NOMO-1 treated with dmso at 0.1 percent for 144 hours (cell line): ENCODE data around the gene PIEZO2.

Source experiments
- DNase-seq: peaks from one replicate; lab custom pipeline; 2025; ENCODE audit not compliant: unreplicated experiment; lab: John Stamatoyannopoulos, UW

PIEZO2 gene

DNA sequence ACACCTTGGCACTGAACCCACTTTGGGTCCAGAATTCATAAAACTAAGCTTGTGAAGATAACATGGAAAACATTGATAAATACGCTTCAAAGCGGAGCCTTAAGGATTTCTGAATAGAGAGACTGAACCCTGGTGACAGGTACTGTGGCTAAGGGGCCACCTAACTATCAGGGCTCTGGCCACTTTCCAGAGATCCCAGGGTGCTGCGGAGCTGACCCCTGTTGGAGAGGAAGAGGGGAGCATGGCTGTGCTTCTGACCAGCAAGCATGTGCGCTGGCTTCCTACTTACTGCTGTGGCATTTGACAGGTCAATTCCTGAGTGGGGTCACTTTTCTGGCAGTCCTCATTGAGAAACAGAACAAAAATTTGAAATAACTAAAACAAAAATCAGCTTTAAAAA lies 395.2 kb downstream of the PIEZO2 start:
- no peak for DNase-seq

DNA sequence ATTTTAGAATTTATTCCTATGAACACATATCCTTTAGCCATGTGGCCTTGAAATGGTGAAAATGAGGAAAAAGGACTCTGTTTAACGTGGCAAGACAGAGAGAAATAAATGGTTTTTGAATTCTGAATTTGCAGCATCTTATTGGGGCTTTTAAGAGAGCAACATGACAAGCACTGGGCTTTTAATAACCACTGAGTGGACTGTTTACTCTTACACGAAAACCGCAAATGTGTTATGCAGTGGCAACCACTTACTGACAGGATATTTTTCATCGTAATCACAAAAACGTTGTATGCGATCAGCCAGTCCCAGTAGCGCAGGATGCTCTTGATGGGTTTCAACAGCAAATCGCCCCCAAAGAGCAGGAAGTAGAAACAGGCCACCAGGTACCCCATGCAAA lies 397.0 kb downstream of the PIEZO2 start:
- no peak for DNase-seq

DNA sequence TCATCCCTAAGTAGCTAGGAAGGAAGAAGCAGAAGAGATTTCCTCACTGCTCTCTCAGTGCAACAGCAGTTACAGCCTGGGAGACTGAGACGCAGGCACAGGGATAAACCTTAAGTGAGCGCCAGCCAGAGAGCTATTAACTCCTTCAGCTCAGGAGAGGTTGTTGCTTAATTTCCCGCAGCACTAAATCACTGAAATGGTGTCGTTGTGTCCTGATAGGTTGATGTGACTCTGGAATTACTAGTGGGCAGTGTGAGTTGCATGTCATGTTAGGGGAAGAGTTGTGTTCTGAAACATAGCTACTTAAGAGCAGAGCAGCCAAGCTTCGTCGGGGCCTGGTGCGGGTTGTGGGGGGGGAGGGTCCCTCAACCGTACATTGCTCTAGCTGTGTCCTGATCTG lies 397.7 kb downstream of the PIEZO2 start:
- DNase-seq = no peak

DNA sequence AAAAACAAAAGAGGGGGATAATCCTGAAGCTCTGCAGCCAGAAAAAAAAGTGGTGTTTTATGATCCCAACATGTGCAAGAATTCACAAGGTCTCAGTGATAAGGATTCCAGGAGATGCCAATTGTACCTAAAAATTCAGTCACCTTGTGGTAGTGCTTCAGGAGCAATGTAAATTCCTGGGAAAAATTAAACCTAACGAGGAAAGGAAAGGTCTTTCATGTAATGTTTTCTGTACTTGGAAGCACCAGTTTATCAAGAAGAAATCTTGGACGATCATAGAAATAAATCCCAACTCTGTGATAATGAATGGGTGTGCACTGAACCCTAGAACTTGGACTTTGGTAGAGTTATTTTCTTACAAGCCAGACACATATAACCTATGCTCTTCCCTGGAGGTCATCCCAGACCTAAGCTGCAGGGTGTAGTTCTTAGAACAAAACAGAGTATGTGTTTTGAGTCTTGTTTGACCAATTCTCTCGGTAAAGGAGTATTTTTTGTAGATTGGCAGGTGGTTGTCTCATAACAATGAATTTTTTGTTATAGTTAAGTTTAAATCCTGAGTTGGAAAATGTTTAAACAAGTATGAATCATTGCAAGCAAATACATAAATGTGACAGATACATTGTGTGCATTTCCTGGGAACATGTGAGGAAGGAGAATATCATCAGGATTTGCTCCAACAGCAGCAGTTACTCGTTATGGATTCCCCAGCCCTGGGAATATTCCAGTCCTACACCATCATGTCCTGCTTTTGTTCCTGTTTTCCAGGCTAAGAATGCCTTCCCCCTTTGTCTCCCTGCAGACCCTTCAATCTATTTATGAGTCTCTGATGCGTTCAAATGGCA lies 399.0 kb downstream of the PIEZO2 start:
- no peak for DNase-seq

GRCh38 chr18:10748641-10749040 lies 400.7 kb downstream of the PIEZO2 start:
- DNase-seq = no peak

- no peak for DNase-seq
Measured at GRCh38 chr18:10745971-10746370, 403.4 kb downstream of the PIEZO2 start.

GRCh38 chr18:10745219-10745618 lies 404.1 kb downstream of the PIEZO2 start:
- DNase-seq = no peak

DNA sequence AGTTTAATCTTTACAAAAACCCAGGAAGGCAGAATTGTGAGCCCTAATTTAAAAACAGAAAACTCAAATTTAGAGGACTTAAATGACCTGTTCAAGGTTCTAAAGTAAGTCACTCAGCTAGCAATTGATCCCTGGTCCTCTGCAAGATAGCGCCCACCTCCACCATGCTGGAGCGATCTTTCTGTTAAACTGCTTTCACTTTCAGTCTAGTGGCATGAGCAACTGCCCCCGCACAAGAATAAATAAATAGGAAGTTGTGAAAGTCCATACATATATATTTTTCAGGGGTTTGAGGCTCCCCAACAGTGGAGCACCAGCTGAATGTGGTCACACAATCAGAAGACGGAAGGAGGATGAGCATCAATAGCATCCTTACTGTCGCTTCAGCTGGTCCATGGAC lies 405.6 kb downstream of the PIEZO2 start:
- DNase-seq = peak; percentile 2

GRCh38 chr18:10739152-10739551 lies 410.2 kb downstream of the PIEZO2 start:
- no peak for DNase-seq

DNA sequence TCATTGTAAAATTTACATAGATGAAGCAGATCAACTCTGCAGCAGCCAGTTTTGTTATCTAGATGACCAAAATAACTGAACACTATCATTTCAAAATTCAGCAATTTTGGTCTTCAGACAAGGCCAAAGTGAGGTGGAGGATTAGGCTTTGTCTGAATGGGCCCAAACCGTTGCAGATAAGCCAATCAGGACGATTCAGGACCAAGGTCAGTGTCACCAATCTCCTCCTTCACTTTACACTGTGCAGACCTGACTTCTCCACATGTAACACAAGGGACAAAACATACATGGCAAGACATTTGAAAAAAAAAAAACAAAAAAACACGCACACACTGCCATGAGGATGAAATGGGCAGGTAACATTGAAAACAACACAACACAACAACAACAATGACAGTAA lies 412.4 kb downstream of the PIEZO2 start:
- no peak for DNase-seq

GRCh38 chr18:10732990-10733389 lies 416.4 kb downstream of the PIEZO2 start:
- DNase-seq = no peak

DNA sequence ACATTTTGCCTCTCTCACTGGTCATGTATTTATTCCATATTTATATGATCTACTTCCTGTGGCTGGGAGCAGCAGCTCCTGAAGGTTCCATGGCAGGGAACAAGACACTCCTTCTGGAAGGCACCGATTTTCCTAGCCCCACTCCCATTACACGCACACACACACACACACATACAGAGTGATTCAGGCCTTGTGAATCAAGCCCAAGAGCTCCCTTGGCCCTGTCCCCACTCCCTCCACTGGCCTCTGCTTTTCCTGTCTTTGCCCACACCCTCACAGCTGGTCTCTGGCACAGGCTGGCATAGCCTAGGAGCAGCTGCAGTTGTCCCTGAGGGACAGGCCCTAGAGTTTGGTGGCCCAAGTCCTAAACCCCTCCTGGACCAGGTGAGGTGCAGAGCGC lies 421.9 kb downstream of the PIEZO2 start:
- DNase-seq = no peak

DNA sequence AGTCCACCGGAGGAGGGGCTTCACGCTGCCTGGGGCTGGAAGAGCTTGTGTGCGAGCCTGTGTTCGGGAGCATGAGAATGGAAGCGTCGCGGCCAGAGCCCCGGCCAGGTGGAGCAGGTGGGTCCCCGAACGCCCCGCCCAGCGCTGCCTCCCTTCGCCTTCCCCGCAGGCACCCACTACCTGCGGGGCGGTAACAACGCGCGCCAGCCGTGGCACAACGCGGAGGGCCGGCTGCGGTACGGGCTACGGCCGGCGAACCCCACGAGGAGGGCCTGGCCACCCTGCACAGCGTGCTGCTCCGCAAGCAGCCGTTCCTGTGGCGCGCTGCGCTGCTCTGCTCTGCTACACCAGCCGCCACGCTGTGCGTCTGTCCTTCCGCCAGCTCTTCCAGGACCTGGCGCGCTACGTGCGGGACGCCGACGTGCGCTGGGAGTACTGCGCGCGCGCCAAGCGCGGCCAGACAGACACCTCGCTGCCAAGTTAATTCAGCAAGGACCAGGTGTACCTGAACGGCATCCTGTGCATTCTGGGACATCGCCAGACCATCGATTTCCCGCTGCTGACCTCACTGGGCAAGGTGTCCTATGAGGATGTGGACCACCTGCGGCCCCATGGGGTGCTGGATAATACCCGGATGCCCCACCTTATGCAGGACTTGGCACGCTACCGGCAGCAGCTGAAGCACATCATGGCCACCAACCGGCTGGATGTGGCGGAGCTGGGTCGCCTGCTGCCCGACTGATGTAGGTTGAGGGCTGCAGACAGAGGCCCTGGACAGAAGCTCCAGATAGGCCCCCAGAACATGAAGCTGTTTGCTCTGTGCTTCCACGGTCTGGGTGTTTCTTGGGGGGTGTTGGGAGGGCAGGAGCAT lies 422.9 kb downstream of the PIEZO2 start:
- DNase-seq = no peak

GRCh38 chr18:10724666-10725065 lies 424.7 kb downstream of the PIEZO2 start:
- DNase-seq = no peak

GRCh38 chr18:10723496-10723895 lies 425.9 kb downstream of the PIEZO2 start:
- DNase-seq = no peak

DNA sequence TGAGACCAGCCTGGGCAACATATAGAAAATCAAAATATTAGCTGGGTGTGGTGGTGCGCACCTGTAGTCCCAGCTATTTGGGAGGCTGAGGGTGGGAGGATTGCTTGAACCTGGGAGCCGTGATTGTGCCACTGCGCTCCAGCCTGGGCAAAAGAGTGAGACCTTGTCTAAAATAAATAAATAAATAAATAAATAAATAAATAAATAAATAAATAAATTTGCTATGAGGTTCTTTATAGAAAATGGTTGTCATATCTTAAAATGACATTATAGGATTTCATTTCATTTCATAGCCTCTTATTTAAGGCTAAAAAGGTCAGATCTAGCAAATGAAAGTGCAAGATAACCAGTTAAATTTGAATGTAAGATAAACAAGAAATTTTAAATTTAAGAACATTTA lies 430.6 kb downstream of the PIEZO2 start:
- no peak for DNase-seq

GRCh38 chr18:10715791-10716190 lies 433.6 kb downstream of the PIEZO2 start:
- no peak for DNase-seq

- DNase-seq = no peak
Measured at GRCh38 chr18:10713409-10713808, 436.0 kb downstream of the PIEZO2 start.

GRCh38 chr18:10707294-10707693 lies 442.1 kb downstream of the PIEZO2 start:
- no peak for DNase-seq

GRCh38 chr18:10705786-10706185 lies 443.6 kb downstream of the PIEZO2 start:
- no peak for DNase-seq

- no peak for DNase-seq
Measured at GRCh38 chr18:10705291-10705690, 444.1 kb downstream of the PIEZO2 start.

DNA sequence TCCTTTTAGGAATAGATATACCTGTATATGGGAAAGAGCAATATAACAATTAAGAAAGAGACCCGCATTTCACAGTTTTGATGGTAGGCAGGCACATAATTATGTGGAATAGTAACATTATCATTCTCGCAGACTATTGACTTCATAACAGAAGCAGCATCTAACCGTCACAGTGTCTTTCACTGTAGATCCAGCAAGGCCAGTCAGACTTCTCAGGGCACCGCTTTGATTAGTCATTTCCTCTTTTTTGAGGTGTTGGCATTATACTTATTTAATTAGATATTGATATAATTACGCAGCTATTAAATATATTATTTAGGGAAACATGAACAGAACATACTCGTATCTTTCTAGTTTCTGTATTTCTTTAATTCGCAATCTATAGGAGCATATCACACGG lies 447.2 kb downstream of the PIEZO2 start:
- DNase-seq = no peak
